Keratinocyte (primary cell): ENCODE data around the gene TAL2. TPM values are rescaled to one million over a fixed set of nuclear protein-coding genes. Genes with fewer than 3 reads are reported as not detected.

Experiments used
- DNase-seq: peaks from one replicate; pipeline ENCODE4 v3.0.0-alpha.2; 2011; ENCODE audit warnings: low read depth, missing footprints, low spot score
- FAIRE-seq: peaks from 2 replicates; lab custom pipeline; 2011; peaks lifted over from hg19 to GRCh38; lab: Jason Lieb, UNC
- H2AFZ ChIP-seq: 2 replicates; pipeline ENCODE4 v1.6.0; 2012; ENCODE audit warnings: low read length, control low read depth, inconsistent platforms; ENCODE audit not compliant: control insufficient read depth
- H3K27ac ChIP-seq: 2 replicates; pipeline ENCODE4 v1.5.1; 2011; ENCODE audit warnings: low read length; ENCODE audit not compliant: control insufficient read depth, insufficient read depth
- H3K27me3 ChIP-seq: 3 replicates; pipeline ENCODE4 v1.6.0; 2011; ENCODE audit warnings: low read length; ENCODE audit not compliant: control insufficient read depth, insufficient read depth; ENCODE audit errors: extremely low read depth
- H3K36me3 ChIP-seq, 2 experiments: 2 replicates in 1 of 2; 3 replicates in 1 of 2; pipeline ENCODE4 v1.5.1; 2011; ENCODE audit warnings: low read length in 2 of 2, mild to moderate bottlenecking in 1 of 2; ENCODE audit not compliant: control insufficient read depth in 2 of 2, insufficient read depth in 2 of 2; ENCODE audit errors: extremely low read depth in 1 of 2
- H3K4me1 ChIP-seq: 3 replicates; pipeline ENCODE4 v1.5.1; 2011; ENCODE audit warnings: low read length; ENCODE audit not compliant: control insufficient read depth, insufficient read depth; ENCODE audit errors: extremely low read depth
- H3K4me2 ChIP-seq: 3 replicates; pipeline ENCODE4 v1.6.0; 2011; ENCODE audit warnings: low read depth, low read length; ENCODE audit not compliant: control insufficient read depth, insufficient read depth; ENCODE audit errors: extremely low read depth
- H3K4me3 ChIP-seq, 3 experiments: fragments of 200-600 bp in 1 of 3; sonication (generic) in 1 of 3; 2 replicates in 2 of 3; 3 replicates in 1 of 3; pipeline ENCODE4 v1.5.1; 2011 to 2016; ENCODE audit warnings: low read length in 3 of 3, mild to moderate bottlenecking in 3 of 3, control low read depth in 2 of 3, inconsistent platforms in 1 of 3, low read depth in 1 of 3, mixed read lengths in 1 of 3, mixed run types in 1 of 3, moderate library complexity in 1 of 3; ENCODE audit not compliant: control insufficient read depth in 2 of 3, insufficient read depth in 2 of 3; ENCODE audit errors: extremely low read depth in 1 of 3
- H3K79me2 ChIP-seq: 2 replicates; pipeline ENCODE4 v1.6.0; 2012; ENCODE audit warnings: low read length; ENCODE audit not compliant: control insufficient read depth, insufficient read depth
- H3K9ac ChIP-seq: 3 replicates; pipeline ENCODE4 v1.6.0; 2011; ENCODE audit warnings: low read length; ENCODE audit not compliant: control insufficient read depth, insufficient read depth; ENCODE audit errors: extremely low read depth
- H3K9me1 ChIP-seq: 3 replicates; pipeline ENCODE4 v1.6.0; 2011; ENCODE audit warnings: low read length; ENCODE audit not compliant: control insufficient read depth, insufficient read depth; ENCODE audit errors: extremely low read depth
- H3K9me3 ChIP-seq: 2 replicates; pipeline ENCODE4 v1.5.1; 2012; ENCODE audit warnings: low read depth, low read length; ENCODE audit not compliant: control insufficient read depth
- H4K20me1 ChIP-seq: 3 replicates; pipeline ENCODE4 v1.6.0; 2011; ENCODE audit warnings: low read length; ENCODE audit not compliant: control insufficient read depth, insufficient read depth; ENCODE audit errors: extremely low read depth
- EZH2 ChIP-seq: IDR thresholded peaks from one replicate; pipeline ENCODE4 v1.6.1; 2012; ENCODE audit warnings: inconsistent platforms, mild to moderate bottlenecking, low read length, moderate library complexity
- dilution Hi-C: fragments of 300-500 bp; cut with MboI; formaldehyde crosslinking; loops from one replicate; pipeline ENCODE4 v1.7.0; 2020; ENCODE audit warnings: low sequenced_read_pairs; ENCODE audit not compliant: extremely low pct_ligation_motif_present
- polyA plus RNA-seq, 5 experiments: library from polyadenylated mRNA; depleted of rRNA in 3 of 5; stranded (reverse) in 3 of 5; stranded (forward) in 1 of 5; unstranded in 1 of 5; fragments of >200 nt; gene quantifications; 1 replicate in 1 of 5; 2 replicates in 3 of 5; 3 replicates in 1 of 5; pipeline versions ENCODE4 v1.2.1 to v1.2.3, GENCODE V29; 2011 to 2012; ENCODE audit warnings: missing spikeins in 2 of 5, low read depth in 1 of 5, low replicate concordance in 1 of 5
- TF ChIP-seq, protein P1 (sequence below), 3 experiments: IDR thresholded peaks in 1 of 3; conservative IDR thresholded peaks in 1 of 3; optimal IDR thresholded peaks in 1 of 3; 2 replicates in 2 of 3; 3 replicates in 1 of 3; pipeline versions ENCODE3 to v1.5.1; 2011; ENCODE audit warnings: low read length in 3 of 3, mild to moderate bottlenecking in 3 of 3, moderate library complexity in 2 of 3, control low read depth in 1 of 3, inconsistent platforms in 1 of 3; ENCODE audit not compliant: insufficient read depth in 2 of 3; ENCODE audit errors: extremely low read depth in 1 of 3

TAL2 gene
- polyA plus RNA-seq, 1 donor (not counting 4 experiments of a cell fraction or from before 2014, with no cell fraction given) = not detected

DNA sequence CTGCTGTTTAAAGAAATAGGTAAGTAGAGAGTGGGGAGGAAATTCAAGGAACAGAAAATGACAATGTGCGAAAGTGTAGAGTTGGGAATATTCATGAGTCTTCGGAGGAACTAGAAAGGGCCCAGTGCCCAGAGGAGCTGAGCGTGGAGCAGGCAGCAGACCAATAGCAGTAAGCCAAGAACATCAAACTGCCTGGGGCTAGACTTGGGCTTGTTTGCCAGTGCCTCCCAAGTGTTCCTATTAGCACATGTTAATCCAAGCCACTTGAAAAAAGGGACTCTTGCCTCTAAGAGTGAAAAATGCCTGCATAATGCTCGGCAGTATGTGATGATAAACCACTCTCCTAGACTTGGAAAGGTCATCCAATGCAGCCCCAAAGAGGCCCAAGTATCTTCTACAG, 1.2 kb upstream of the TAL2 start:
- DNase-seq (no peak), FAIRE-seq (no peak)
- Histone ChIP-seq H3K27ac (no peak overlapping the region), H3K9ac (no peak overlapping the region), H3K9me1 (no peaks in the 10 kb centered on the region), H3K27me3 (peaks cover 15% of the 10 kb centered on the region), H3K4me3 (no peak overlapping the region), H3K79me2 (no peaks in the 10 kb centered on the region), H3K36me3 (no peaks in the 10 kb centered on the region), H3K4me1 (no peaks in the 10 kb centered on the region), H4K20me1 (no peaks in the 10 kb centered on the region), H3K9me3 (no peaks in the 10 kb centered on the region), H2AFZ (no peak overlapping the region), H3K4me2 (no peak overlapping the region)
- dilution Hi-C loops = no loop called here
- no peak for TF ChIP-seq EZH2
- TF ChIP-seq, protein P1, sequence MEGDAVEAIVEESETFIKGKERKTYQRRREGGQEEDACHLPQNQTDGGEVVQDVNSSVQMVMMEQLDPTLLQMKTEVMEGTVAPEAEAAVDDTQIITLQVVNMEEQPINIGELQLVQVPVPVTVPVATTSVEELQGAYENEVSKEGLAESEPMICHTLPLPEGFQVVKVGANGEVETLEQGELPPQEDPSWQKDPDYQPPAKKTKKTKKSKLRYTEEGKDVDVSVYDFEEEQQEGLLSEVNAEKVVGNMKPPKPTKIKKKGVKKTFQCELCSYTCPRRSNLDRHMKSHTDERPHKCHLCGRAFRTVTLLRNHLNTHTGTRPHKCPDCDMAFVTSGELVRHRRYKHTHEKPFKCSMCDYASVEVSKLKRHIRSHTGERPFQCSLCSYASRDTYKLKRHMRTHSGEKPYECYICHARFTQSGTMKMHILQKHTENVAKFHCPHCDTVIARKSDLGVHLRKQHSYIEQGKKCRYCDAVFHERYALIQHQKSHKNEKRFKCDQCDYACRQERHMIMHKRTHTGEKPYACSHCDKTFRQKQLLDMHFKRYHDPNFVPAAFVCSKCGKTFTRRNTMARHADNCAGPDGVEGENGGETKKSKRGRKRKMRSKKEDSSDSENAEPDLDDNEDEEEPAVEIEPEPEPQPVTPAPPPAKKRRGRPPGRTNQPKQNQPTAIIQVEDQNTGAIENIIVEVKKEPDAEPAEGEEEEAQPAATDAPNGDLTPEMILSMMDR (optimal IDR thresholded peaks at IDR 0.05 in 1 of 3, IDR thresholded peaks at IDR 0.05 in 1 of 3, conservative IDR thresholded peaks at IDR 0.05 in 1 of 3; ENCODE audit: extremely low read depth in 1 of 3, insufficient read depth in 2 of 3, low read length in 3 of 3) = no peak

DNA sequence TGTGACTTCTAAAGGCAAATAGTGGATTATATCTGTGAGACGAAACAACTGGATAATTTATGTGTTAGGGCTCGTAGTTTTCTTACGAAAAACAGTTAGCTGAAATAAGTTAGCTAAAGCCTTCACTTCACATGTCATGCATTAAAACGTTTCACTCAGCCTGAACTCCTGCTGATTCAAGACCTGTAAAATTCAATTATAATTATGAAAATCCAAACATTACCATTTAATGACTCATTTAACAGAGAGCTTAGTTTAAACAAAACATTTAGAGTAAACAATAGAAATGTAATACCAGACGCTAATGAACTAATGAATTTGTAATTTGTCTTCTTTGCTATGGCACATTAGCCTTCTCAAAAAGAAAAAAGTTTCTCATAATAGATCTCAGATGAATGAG, 1.7 kb downstream of the TAL2 start:
- no peak for FAIRE-seq
- no peak overlapping the region for H3K27ac ChIP-seq
- dilution Hi-C loops = no loop called here

More for the DNA sequence above, 1.7 kb downstream of the TAL2 start:
- Histone ChIP-seq H3K4me3 (no peak overlapping the region), H3K4me2 (no peak overlapping the region), H3K9me1 (no peaks in the 10 kb centered on the region), H3K9me3 (no peaks in the 10 kb centered on the region), H3K4me1 (no peaks in the 10 kb centered on the region), H3K9ac (no peak overlapping the region), H3K79me2 (no peaks in the 10 kb centered on the region), H2AFZ (no peak overlapping the region), H3K36me3 (no peaks in the 10 kb centered on the region), H3K27me3 (peaks cover 5% of the 10 kb centered on the region), H4K20me1 (no peaks in the 10 kb centered on the region)
- TF ChIP-seq, protein P1 (optimal IDR thresholded peaks at IDR 0.05 in 1 of 3, IDR thresholded peaks at IDR 0.05 in 1 of 3, conservative IDR thresholded peaks at IDR 0.05 in 1 of 3; ENCODE audit: extremely low read depth in 1 of 3, insufficient read depth in 2 of 3, low read length in 3 of 3) = no peak
- TF ChIP-seq EZH2 = no peak
- no peak for DNase-seq
